ENCODE results near the gene RANBP2. TPM values are rescaled to one million over a fixed set of nuclear protein-coding genes. Genes with fewer than 3 reads are reported as not detected.

Gene RANBP2
- total and polyA plus RNA-seq, 10 of the 15 experiments (the other 5 are each of a cell fraction or from before 2014, with no cell fraction given), result 9.0 to 81.7 (median 28.3) TPM

DNA sequence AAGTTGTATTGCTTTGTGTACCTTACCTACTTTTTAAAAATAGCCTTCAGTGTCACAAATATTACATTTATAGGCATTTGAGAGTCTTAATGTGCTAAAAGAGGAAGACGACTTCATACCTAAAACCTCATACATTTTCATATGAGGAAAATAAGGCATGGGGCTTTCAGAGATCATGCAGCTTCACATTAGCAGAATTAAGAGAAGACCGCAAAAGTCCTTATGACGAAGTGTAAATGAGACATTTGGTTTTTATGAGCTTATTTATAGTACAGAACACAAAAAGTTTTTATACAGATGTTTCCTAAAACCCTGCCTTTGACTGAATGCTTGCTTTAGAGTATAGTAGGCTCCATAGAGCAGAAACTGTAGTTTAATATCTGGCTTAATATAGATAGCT, 57.2 kb downstream of the RANBP2 start:
- BruUV-seq (replicated peaks), result no TSS peak
- CTCF ChIA-PET, result interaction anchor here (0.9 to 1.5 kb wide), 3 partner anchors 10 to 14 kb away, joined by 3 to 6 read pairs (median 4); partner anchors contain the start of gene CCDC138
- intact Hi-C loops (cut with micrococcal nuclease; ENCODE audit: unreplicated experiment), result no loop called here
- TF ChIP-seq CREB1 (IDR thresholded peaks at IDR 0.05; ENCODE audit: low read depth) (peak; percentile 83), SIX5 (IDR thresholded peaks at IDR 0.05; ENCODE audit: low read depth, low read length, severe bottlenecking) (no peak), ZSCAN29 (IDR thresholded peaks at IDR 0.05) (no peak), RAD51 (IDR thresholded peaks at IDR 0.05) (peak; percentile 56), KAT2A (conservative IDR thresholded peaks at IDR 0.05; ENCODE audit: control insufficient read depth, low read depth, low read length) (no peak), BHLHE40 (IDR thresholded peaks at IDR 0.05; ENCODE audit: borderline replicate concordance in 1 of 2, low read depth in 2 of 2, low read length in 1 of 2) (peak; percentile 55 to 69), NFYA (IDR thresholded peaks at IDR 0.05; ENCODE audit: borderline replicate concordance, low read depth, low read length) (no peak), STAT1 (conservative IDR thresholded peaks at IDR 0.05) (no peak), BACH1 (IDR thresholded peaks at IDR 0.05; ENCODE audit: borderline replicate concordance) (no peak), ZNF24 (IDR thresholded peaks at IDR 0.05) (peak; percentile 55; the same call in 1 of the 2 replicates), NFXL1 (IDR thresholded peaks at IDR 0.05; ENCODE audit: borderline replicate concordance) (no peak)
- TF ChIP-seq, protein P1, sequence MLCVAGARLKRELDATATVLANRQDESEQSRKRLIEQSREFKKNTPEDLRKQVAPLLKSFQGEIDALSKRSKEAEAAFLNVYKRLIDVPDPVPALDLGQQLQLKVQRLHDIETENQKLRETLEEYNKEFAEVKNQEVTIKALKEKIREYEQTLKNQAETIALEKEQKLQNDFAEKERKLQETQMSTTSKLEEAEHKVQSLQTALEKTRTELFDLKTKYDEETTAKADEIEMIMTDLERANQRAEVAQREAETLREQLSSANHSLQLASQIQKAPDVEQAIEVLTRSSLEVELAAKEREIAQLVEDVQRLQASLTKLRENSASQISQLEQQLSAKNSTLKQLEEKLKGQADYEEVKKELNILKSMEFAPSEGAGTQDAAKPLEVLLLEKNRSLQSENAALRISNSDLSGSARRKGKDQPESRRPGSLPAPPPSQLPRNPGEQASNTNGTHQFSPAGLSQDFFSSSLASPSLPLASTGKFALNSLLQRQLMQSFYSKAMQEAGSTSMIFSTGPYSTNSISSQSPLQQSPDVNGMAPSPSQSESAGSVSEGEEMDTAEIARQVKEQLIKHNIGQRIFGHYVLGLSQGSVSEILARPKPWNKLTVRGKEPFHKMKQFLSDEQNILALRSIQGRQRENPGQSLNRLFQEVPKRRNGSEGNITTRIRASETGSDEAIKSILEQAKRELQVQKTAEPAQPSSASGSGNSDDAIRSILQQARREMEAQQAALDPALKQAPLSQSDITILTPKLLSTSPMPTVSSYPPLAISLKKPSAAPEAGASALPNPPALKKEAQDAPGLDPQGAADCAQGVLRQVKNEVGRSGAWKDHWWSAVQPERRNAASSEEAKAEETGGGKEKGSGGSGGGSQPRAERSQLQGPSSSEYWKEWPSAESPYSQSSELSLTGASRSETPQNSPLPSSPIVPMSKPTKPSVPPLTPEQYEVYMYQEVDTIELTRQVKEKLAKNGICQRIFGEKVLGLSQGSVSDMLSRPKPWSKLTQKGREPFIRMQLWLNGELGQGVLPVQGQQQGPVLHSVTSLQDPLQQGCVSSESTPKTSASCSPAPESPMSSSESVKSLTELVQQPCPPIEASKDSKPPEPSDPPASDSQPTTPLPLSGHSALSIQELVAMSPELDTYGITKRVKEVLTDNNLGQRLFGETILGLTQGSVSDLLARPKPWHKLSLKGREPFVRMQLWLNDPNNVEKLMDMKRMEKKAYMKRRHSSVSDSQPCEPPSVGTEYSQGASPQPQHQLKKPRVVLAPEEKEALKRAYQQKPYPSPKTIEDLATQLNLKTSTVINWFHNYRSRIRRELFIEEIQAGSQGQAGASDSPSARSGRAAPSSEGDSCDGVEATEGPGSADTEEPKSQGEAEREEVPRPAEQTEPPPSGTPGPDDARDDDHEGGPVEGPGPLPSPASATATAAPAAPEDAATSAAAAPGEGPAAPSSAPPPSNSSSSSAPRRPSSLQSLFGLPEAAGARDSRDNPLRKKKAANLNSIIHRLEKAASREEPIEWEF (IDR thresholded peaks at IDR 0.05; ENCODE audit: insufficient replicate concordance, low read depth, low read length), result no peak
- TF ChIP-seq, protein P2, sequence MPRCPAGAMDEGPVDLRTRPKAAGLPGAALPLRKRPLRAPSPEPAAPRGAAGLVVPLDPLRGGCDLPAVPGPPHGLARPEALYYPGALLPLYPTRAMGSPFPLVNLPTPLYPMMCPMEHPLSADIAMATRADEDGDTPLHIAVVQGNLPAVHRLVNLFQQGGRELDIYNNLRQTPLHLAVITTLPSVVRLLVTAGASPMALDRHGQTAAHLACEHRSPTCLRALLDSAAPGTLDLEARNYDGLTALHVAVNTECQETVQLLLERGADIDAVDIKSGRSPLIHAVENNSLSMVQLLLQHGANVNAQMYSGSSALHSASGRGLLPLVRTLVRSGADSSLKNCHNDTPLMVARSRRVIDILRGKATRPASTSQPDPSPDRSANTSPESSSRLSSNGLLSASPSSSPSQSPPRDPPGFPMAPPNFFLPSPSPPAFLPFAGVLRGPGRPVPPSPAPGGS (IDR thresholded peaks at IDR 0.05; ENCODE audit: borderline replicate concordance, insufficient read depth, low read depth, low read length, poor library complexity, severe bottlenecking), result peak; percentile 73
- TF ChIP-seq, protein P3, sequence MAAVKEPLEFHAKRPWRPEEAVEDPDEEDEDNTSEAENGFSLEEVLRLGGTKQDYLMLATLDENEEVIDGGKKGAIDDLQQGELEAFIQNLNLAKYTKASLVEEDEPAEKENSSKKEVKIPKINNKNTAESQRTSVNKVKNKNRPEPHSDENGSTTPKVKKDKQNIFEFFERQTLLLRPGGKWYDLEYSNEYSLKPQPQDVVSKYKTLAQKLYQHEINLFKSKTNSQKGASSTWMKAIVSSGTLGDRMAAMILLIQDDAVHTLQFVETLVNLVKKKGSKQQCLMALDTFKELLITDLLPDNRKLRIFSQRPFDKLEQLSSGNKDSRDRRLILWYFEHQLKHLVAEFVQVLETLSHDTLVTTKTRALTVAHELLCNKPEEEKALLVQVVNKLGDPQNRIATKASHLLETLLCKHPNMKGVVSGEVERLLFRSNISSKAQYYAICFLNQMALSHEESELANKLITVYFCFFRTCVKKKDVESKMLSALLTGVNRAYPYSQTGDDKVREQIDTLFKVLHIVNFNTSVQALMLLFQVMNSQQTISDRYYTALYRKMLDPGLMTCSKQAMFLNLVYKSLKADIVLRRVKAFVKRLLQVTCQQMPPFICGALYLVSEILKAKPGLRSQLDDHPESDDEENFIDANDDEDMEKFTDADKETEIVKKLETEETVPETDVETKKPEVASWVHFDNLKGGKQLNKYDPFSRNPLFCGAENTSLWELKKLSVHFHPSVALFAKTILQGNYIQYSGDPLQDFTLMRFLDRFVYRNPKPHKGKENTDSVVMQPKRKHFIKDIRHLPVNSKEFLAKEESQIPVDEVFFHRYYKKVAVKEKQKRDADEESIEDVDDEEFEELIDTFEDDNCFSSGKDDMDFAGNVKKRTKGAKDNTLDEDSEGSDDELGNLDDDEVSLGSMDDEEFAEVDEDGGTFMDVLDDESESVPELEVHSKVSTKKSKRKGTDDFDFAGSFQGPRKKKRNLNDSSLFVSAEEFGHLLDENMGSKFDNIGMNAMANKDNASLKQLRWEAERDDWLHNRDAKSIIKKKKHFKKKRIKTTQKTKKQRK (IDR thresholded peaks at IDR 0.05; ENCODE audit: low read depth, low read length), result no peak

More for the DNA sequence above, 57.2 kb downstream of the RANBP2 start:
- H3K79me2 ChIP-seq (ENCODE audit: control insufficient read depth, insufficient read depth, low read length), result no peaks in the 10 kb centered on the region; the same call in 1 of the 2 replicates
- H3K9ac ChIP-seq (ENCODE audit: control insufficient read depth, insufficient read depth, low read length), result no peak overlapping the region
- ChIA-PET SMC1A (ENCODE audit: uncharacterized antibody, unreplicated experiment) (interaction anchor here (0.9 to 1.9 kb wide), 11 partner anchors 9 to 171 kb away, joined by 3 to 6 read pairs (median 3); partner anchors contain the start of gene CCDC138), RAD21 (ENCODE audit: unreplicated experiment) (interaction anchor here (0.7 to 2.2 kb wide), 10 partner anchors 10 to 734 kb away, joined by 3 to 14 read pairs (median 4); partner anchors contain the start of gene CCDC138), POLR2A (interaction anchor here (1.3 kb wide), 1 partner anchor 10 kb away, joined by 7 read pairs; the partner anchor contains the start of gene CCDC138)
- WGBS (ENCODE audit: insufficient coverage, insufficient replicate concordance, low lambda C conversion rate, missing lambda C conversion rate), result 1% methylated on average over 3 of the region's 3 CpGs
- peak; percentile 93 for ATAC-seq
- no peaks in the 10 kb centered on the region for H3K27me3 ChIP-seq (replicated peaks in 1 of 2; ENCODE audit: control insufficient read depth in 2 of 2, insufficient read depth in 2 of 2, low read length in 1 of 2)
- no peaks in the 10 kb centered on the region for H4K20me1 ChIP-seq (ENCODE audit: control insufficient read depth, insufficient read depth)
- H2AFZ ChIP-seq (ENCODE audit: control insufficient read depth, low read depth, low read length), result no peak overlapping the region
- H3K4me2 ChIP-seq (ENCODE audit: control insufficient read depth, insufficient read depth), result peak overlapping the region; percentile 42
- peak; percentile 62 for DNase-seq (ENCODE audit: low read depth, low spot score)
- in situ Hi-C loops (cut with MboI), result no loop called here
- FAIRE-seq, result peak; percentile 61
- peaks cover 4 to 29% of the 10 kb centered on the region in 2 experiments for H3K36me3 ChIP-seq (ENCODE audit: control insufficient read depth in 2 of 2, insufficient read depth in 2 of 2, low read length in 1 of 2)
- H3K4me3 ChIP-seq, result no peak overlapping the region
- H3K27ac ChIP-seq (ENCODE audit: control insufficient read depth, insufficient read depth), result peak overlapping the region; percentile 74
- H3K9me3 ChIP-seq (replicated peaks; ENCODE audit: control insufficient read depth, insufficient read depth, low read length), result no peaks in the 10 kb centered on the region
- H3K4me1 ChIP-seq (ENCODE audit: control insufficient read depth, insufficient read depth, low read length), result peaks cover 19% of the 10 kb centered on the region

All from GM12878 (cell line).